ENCODE measurements around the gene YDJC.
"Not testable (repeated sequence)": the region's sequence is repeated elsewhere in the genome, so short reads cannot be mapped to it uniquely, and the experiment has no call there.

YDJC gene

GRCh38 chr22:21629255-21630149, at the start of gene YDJC:
Gene YDJC, minus strand, starts transcription at chr22:21630022. Its CDS starts 8 bp downstream, at chr22:21630014.
- DNase-seq, result peak; percentile 74

GRCh38 chr22:21679383-21679782, 49.6 kb upstream of the YDJC start:
- DNase-seq, result no peak

GRCh38 chr22:21678842-21679241, 49.0 kb upstream of the YDJC start:
- not testable (repeated sequence) for DNase-seq

GRCh38 chr22:21677606-21678443, 48.0 kb upstream of the YDJC start:
- DNase-seq, result no peak

- DNase-seq, result no peak
Measured at GRCh38 chr22:21674638-21675245, 44.9 kb upstream of the YDJC start.

- DNase-seq, result no peak
Measured at GRCh38 chr22:21673534-21674321, 43.9 kb upstream of the YDJC start.

- no peak for DNase-seq
Measured at GRCh38 chr22:21672107-21672629, 42.3 kb upstream of the YDJC start.

GRCh38 chr22:21669026-21669425, 39.2 kb upstream of the YDJC start:
- DNase-seq, result no peak

- DNase-seq, result no peak
Measured at GRCh38 chr22:21666786-21667185, 37.0 kb upstream of the YDJC start.

GRCh38 chr22:21665047-21665851, 35.4 kb upstream of the YDJC start:
- no peak for DNase-seq

- DNase-seq, result no peak
Measured at GRCh38 chr22:21663738-21664137, 33.9 kb upstream of the YDJC start.

- no peak for DNase-seq
Measured at GRCh38 chr22:21661991-21662390, 32.2 kb upstream of the YDJC start.

- DNase-seq, result no peak
Measured at GRCh38 chr22:21660904-21661303, 31.1 kb upstream of the YDJC start.

GRCh38 chr22:21659864-21660525, 30.2 kb upstream of the YDJC start:
- DNase-seq, result no peak

- peak; percentile 43 for DNase-seq
Measured at GRCh38 chr22:21657360-21658032, 27.7 kb upstream of the YDJC start.

- DNase-seq, result no peak
Measured at GRCh38 chr22:21657020-21657359, 27.2 kb upstream of the YDJC start.

GRCh38 chr22:21652547-21653545, 23.0 kb upstream of the YDJC start:
- DNase-seq, result no peak

GRCh38 chr22:21652010-21652546, 22.3 kb upstream of the YDJC start:
- peak; percentile 49 for DNase-seq

- no peak for DNase-seq
Measured at GRCh38 chr22:21651521-21652009, 21.7 kb upstream of the YDJC start.

All from NCI-H524 treated with DMSO at 0.1 percent for 48 hours (cell line).